ENCODE data around the gene ACTL10.

DNA sequence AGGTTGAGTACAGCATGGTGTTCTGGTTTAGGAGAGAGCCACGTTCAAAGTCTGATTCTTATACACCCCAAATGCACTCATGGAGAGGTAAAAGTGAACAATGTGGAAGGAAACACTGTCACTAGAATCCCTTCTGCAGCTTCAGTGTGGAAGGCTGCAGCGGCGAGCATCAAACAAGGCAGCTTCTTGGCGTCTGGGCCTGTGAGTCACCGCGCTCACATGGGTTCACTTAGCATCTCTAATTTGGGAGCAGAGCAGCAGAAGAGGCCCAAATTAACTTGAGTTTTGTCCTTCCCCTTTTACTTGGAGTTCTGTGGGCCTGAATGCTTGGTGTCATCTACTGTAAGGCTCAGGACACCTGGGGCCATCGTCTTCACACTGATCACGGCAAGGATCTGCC lies 30.4 kb downstream of the ACTL10 start:
- TF ChIP-seq, protein P1, sequence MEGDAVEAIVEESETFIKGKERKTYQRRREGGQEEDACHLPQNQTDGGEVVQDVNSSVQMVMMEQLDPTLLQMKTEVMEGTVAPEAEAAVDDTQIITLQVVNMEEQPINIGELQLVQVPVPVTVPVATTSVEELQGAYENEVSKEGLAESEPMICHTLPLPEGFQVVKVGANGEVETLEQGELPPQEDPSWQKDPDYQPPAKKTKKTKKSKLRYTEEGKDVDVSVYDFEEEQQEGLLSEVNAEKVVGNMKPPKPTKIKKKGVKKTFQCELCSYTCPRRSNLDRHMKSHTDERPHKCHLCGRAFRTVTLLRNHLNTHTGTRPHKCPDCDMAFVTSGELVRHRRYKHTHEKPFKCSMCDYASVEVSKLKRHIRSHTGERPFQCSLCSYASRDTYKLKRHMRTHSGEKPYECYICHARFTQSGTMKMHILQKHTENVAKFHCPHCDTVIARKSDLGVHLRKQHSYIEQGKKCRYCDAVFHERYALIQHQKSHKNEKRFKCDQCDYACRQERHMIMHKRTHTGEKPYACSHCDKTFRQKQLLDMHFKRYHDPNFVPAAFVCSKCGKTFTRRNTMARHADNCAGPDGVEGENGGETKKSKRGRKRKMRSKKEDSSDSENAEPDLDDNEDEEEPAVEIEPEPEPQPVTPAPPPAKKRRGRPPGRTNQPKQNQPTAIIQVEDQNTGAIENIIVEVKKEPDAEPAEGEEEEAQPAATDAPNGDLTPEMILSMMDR (IDR thresholded peaks at IDR 0.05): no peak
- TF ChIP-seq ZFX (IDR thresholded peaks at IDR 0.05; ENCODE audit: borderline replicate concordance): no peak
